Muscle layer of colon (tissue), 2 donors: Measurements from ENCODE around the gene IGFBP6.

Source experiments
- H3K27ac ChIP-seq: one replicate; pipeline ENCODE4 v1.7.0; 2013; ENCODE audit warnings: low read depth, mild to moderate bottlenecking, low read length, moderate library complexity
- H3K27me3 ChIP-seq, 2 donors: one replicate each; pipeline ENCODE4 v1.7.0; 2013; ENCODE audit warnings: low read length in 2 of 2, mild to moderate bottlenecking in 2 of 2; ENCODE audit not compliant: insufficient read depth in 2 of 2, control insufficient read depth in 1 of 2
- H3K36me3 ChIP-seq: one replicate; pipeline ENCODE4 v1.7.0; 2013; ENCODE audit warnings: mild to moderate bottlenecking, low read length; ENCODE audit not compliant: insufficient read depth
- H3K4me1 ChIP-seq: one replicate; pipeline ENCODE4 v1.7.0; 2013; ENCODE audit warnings: mild to moderate bottlenecking, low read length; ENCODE audit not compliant: insufficient read depth
- H3K4me3 ChIP-seq, 2 donors: one replicate each; pipeline ENCODE4 v1.7.0; 2013; ENCODE audit warnings: low read length in 2 of 2, low read depth in 1 of 2, mild to moderate bottlenecking in 1 of 2, moderate library complexity in 1 of 2
- H3K9ac ChIP-seq: one replicate; pipeline ENCODE4 v1.7.0; 2013; ENCODE audit warnings: low read length
- H3K9me3 ChIP-seq: one replicate; pipeline ENCODE4 v1.7.0; 2013; ENCODE audit warnings: mild to moderate bottlenecking, low read length
- donor health status: abdominal sarcoma.
- donor health status: Adenocarcinoma of cecum.

Gene IGFBP6

GRCh38 chr12:53151039-53151438 lies 53.6 kb downstream of the IGFBP6 start:
- Histone ChIP-seq H3K4me1 (no peaks in the 10 kb centered on the region), H3K9ac (no peak overlapping the region), H3K27ac (no peak overlapping the region), H3K27me3 (no peaks in the 10 kb centered on the region), H3K4me3 (no peak overlapping the region), H3K36me3 (no peaks in the 10 kb centered on the region), H3K9me3 (no peaks in the 10 kb centered on the region)
